Spleen (tissue), 11 donors: ENCODE results near the gene PKIG. TPM values are rescaled to one million over a fixed set of nuclear protein-coding genes. Genes with fewer than 3 reads are reported as not detected.
A peak's percentile ranks its signal among the peaks of the same experiment; 100 is the strongest.

ENCODE experiments used
- DNase-seq: peaks from one replicate; pipeline ENCODE4 v3.0.0-alpha.2; 2020
- H3K27ac ChIP-seq, 8 donors: fragments of 200-600 bp; sonication (generic) in 7 of 8; 1 replicate in 4 of 8; 2 replicates in 4 of 8; pipeline versions ENCODE4 v1.5.0 to v1.8.0; 2016 to 2021; ENCODE audit warnings: inconsistent platforms in 4 of 8, mild to moderate bottlenecking in 4 of 8, moderate library complexity in 1 of 8
- H3K27me3 ChIP-seq, 7 donors: fragments of 200-600 bp; sonication (generic) in 6 of 7; replicated peaks in 1 of 7; 1 replicate in 4 of 7; 2 replicates in 3 of 7; pipeline versions ENCODE4 v1.5.0 to v1.8.0; 2016 to 2021; ENCODE audit warnings: inconsistent platforms in 3 of 7, mild to moderate bottlenecking in 1 of 7
- H3K36me3 ChIP-seq, 6 donors: fragments of 200-600 bp; sonication (generic) in 5 of 6; 1 replicate in 4 of 6; 2 replicates in 2 of 6; pipeline versions ENCODE4 v1.5.0 to v1.8.0; 2016 to 2021; ENCODE audit warnings: inconsistent platforms in 2 of 6
- H3K4me1 ChIP-seq, 6 donors: fragments of 200-600 bp; sonication (generic) in 5 of 6; 1 replicate in 3 of 6; 2 replicates in 3 of 6; pipeline versions ENCODE4 v1.5.0 to v1.8.0; 2016 to 2021; ENCODE audit warnings: inconsistent platforms in 3 of 6
- H3K4me3 ChIP-seq, 8 donors: fragments of 200-600 bp; sonication (generic) in 7 of 8; 1 replicate in 4 of 8; 2 replicates in 4 of 8; pipeline versions ENCODE4 v1.5.0 to v1.8.0; 2016 to 2021; ENCODE audit warnings: inconsistent platforms in 4 of 8, mild to moderate bottlenecking in 4 of 8, moderate library complexity in 2 of 8
- H3K9me3 ChIP-seq, 8 donors: fragments of 200-600 bp; sonication (generic) in 7 of 8; 1 replicate in 4 of 8; 2 replicates in 4 of 8; pipeline versions ENCODE4 v1.5.0 to v1.8.0; 2016 to 2021; ENCODE audit warnings: inconsistent platforms in 4 of 8
- POLR2A ChIP-seq, 3 donors: fragments of 450-650 bp; IDR thresholded peaks; one replicate each; pipeline ENCODE4 v1.5.1; 2017; ENCODE audit warnings: antibody characterized with exemption in 3 of 3, mild to moderate bottlenecking in 1 of 3
- POLR2AphosphoS5 ChIP-seq, 3 donors: sonication (generic); formaldehyde crosslinking; IDR thresholded peaks; one replicate each; pipeline ENCODE4 v1.5.1; 2017; ENCODE audit warnings: antibody characterized with exemption in 3 of 3
- WGBS, 5 donors: extraction: QIAGEN DNeasy Blood & Tissue Kit in 3 of 5; methylation state at CpG; one replicate each; pipeline versions ENCODE4 v1.1.5 to v1.1.7; 2013 to 2018; 5-methylcytosine and 5-hydroxymethylcytosine counted together
- intact Hi-C: fragments of 100-400 bp; cut with DNase I; formaldehyde crosslinking; loops from one replicate; pipeline ENCODE4 v1.15.0; 2023; ENCODE audit warnings: low total_unique reads
- polyA plus RNA-seq, 3 donors: library from polyadenylated mRNA; stranded (reverse); fragments of 200-250 nt; gene quantifications; one replicate each; pipeline ENCODE4 v1.2.1, GENCODE V29; 2013
- total RNA-seq, 7 donors: library from RNA; depleted of rRNA in 3 of 7; stranded (reverse); fragments of >200 nt in 3 of 7; fragmentation: NEBNext Ultra II Directional in 4 of 7; extraction: Animal tissue kit (Norgen Biotek cat#: 25700) in 4 of 7; gene quantifications; one replicate each; pipeline versions ENCODE4 v1.1.0 to v1.2.1, GENCODE V29; 2016 to 2021
- TF ChIP-seq, protein P1 (sequence below), 11 experiments: fragments of 200-600 bp in 7 of 11; fragments of 450-650 bp in 4 of 11; sonication (generic) in 4 of 11; IDR thresholded peaks in 8 of 11; conservative IDR thresholded peaks in 3 of 11; 1 replicate in 7 of 11; 2 replicates in 4 of 11; pipeline versions ENCODE4 v1.4.0 to v1.8.0; 2016 to 2021; ENCODE audit warnings: antibody characterized with exemption in 11 of 11, inconsistent platforms in 4 of 11, mild to moderate bottlenecking in 1 of 11
- donor health status: healthy with polysubstance abuse.
- donor health status: DM: no; HTN: no; CAD: no; lungs with moderate emphysema.
- donor health status: DM: no; HTN: no; CAD: no.
- donor health status: Bipolar disorder and iron deficiency.
- donor health status: healthy.
- donor health status: DM: no; HTN: no; CAD: no.
- donor health status: DM: yes; HTN: yes; CAD: no.

Gene PKIG
- total and polyA plus RNA-seq, 10 donors: 37.5 to 82.6 (median 56.1) TPM

DNA sequence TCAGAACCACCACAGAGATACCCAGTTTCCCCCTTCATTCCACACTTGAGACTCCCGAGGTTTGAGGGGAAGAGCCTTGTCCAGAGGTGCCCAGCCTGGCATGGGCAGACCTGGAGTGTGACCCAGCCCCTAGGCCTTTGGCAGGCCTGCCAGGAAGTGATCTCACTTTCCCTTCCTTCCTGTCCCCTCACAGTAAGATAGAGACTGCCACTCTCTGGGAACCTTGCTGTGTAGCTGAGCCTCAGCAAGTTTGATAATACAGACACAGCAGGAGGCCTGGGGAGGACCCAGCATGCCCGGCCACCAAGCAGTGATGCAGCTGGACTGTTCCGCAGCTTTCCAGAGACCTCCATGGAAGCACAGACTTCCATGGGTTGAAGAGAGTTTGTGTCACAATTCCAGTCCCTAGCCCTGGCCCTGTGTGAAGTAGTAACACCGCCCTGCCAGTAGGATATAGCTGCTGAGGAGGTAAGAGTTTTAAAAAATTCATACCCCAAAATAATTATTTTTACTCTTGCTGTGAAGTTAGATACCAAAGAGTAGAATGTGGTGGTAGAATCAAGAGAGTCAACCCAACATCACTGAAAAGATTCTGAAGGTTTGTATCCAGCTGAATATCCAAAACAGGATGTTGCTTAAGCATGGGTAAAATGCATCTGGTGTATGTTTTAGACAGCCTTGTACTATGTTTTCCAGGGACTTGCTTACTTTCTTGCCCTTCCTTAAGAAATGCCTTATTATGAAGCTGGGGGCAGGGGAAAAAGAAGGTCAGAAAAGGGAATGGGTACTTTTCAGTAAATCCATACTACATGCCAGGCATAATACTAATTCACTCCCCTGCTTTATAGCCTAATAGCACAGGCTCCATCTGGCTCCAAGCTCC lies 16.3 kb downstream of the PKIG start:
- intact Hi-C loops: no loop called here
- TF ChIP-seq, protein P1, sequence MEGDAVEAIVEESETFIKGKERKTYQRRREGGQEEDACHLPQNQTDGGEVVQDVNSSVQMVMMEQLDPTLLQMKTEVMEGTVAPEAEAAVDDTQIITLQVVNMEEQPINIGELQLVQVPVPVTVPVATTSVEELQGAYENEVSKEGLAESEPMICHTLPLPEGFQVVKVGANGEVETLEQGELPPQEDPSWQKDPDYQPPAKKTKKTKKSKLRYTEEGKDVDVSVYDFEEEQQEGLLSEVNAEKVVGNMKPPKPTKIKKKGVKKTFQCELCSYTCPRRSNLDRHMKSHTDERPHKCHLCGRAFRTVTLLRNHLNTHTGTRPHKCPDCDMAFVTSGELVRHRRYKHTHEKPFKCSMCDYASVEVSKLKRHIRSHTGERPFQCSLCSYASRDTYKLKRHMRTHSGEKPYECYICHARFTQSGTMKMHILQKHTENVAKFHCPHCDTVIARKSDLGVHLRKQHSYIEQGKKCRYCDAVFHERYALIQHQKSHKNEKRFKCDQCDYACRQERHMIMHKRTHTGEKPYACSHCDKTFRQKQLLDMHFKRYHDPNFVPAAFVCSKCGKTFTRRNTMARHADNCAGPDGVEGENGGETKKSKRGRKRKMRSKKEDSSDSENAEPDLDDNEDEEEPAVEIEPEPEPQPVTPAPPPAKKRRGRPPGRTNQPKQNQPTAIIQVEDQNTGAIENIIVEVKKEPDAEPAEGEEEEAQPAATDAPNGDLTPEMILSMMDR (IDR thresholded peaks at IDR 0.05 in 8 of 11, conservative IDR thresholded peaks at IDR 0.05 in 3 of 11): peak in 4 of 11 experiments; percentile 12 to 27 (median 23)
- TF ChIP-seq POLR2AphosphoS5 (IDR thresholded peaks at IDR 0.05) (peak in 2 of 3 donors; percentile 77 to 82), POLR2A (IDR thresholded peaks at IDR 0.05) (no peak)
- peak overlapping the region in 5 of 8 donors; percentile 4 to 56 (median 21) for H3K4me3 ChIP-seq
- peak; percentile 80 for DNase-seq
- no peaks in the 10 kb centered on the region for H3K9me3 ChIP-seq
- H3K4me1 ChIP-seq: peaks cover 57 to 100% (median 92%) of the 10 kb centered on the region in 6 donors
- peak overlapping the region; percentile 34 to 87 (median 76) for H3K27ac ChIP-seq
- 28 to 62% (median 37%) methylated on average over 4 of the region's 4 CpGs for WGBS, 5 donors
- H3K27me3 ChIP-seq: no peaks in the 10 kb centered on the region
- no peaks in the 10 kb centered on the region for H3K36me3 ChIP-seq

DNA sequence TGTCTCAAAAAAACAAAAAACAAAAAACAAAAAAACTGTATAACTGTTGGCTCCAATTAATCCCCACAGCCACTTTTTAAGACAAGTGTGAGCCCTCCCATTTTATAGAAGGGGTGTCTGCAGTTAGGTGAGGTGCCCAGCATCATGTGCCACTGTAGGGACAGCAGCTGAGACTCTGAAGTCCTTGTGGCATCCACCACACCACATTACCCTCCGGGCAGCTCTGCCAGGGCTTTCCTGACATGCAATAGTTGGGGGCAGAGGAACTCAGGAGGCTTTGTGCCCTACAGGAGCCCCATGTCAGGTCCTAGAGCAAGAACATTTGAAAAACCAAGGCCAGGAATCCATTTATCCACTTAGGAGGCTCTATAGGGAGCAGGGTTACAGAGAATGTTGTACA lies 17.3 kb downstream of the PKIG start:
- TF ChIP-seq POLR2A (IDR thresholded peaks at IDR 0.05) (no peak), POLR2AphosphoS5 (IDR thresholded peaks at IDR 0.05) (no peak)
- TF ChIP-seq, protein P1 (IDR thresholded peaks at IDR 0.05 in 8 of 11, conservative IDR thresholded peaks at IDR 0.05 in 3 of 11): no peak
- Histone ChIP-seq H3K4me3 (peak overlapping the region in 2 of 8 donors; percentile 22 to 56), H3K27ac (peak overlapping the region; percentile 37 to 87 (median 76)), H3K4me1 (peaks cover 54 to 100% (median 91%) of the 10 kb centered on the region in 6 donors), H3K27me3 (no peaks in the 10 kb centered on the region), H3K9me3 (no peaks in the 10 kb centered on the region), H3K36me3 (no peaks in the 10 kb centered on the region)
- no peak for DNase-seq
- 26 to 67% (median 42%) methylated on average over 1 of the region's 1 CpG for WGBS, 5 donors
- intact Hi-C loops: no loop called here

DNA sequence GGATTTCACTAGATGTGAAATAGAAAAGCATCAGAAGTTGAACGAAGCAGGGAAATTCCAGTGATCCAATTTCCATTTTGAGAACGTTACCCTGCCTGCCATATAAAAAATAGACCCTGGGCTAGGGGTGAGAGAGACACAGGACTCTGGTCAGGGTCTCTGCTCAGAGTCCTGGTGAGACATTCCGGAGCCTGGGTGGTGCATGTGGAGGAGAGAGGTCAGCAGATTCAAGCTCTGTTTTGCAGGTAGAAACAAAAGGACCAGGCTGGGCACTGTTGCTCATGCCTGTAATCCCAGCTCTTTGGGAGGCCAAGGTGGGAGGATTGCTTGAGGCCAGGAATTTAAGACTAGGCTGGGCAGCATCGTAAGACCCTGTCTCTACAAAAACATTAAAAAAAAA lies 17.9 kb downstream of the PKIG start:
- Histone ChIP-seq H3K27me3 (no peaks in the 10 kb centered on the region), H3K27ac (peak overlapping the region; percentile 37 to 87 (median 76)), H3K36me3 (no peaks in the 10 kb centered on the region), H3K9me3 (no peaks in the 10 kb centered on the region), H3K4me3 (peak overlapping the region in 1 of 8 donors; percentile 56), H3K4me1 (peaks cover 53 to 100% (median 88%) of the 10 kb centered on the region in 6 donors)
- intact Hi-C loops: no loop called here
- TF ChIP-seq POLR2A (IDR thresholded peaks at IDR 0.05) (no peak), POLR2AphosphoS5 (IDR thresholded peaks at IDR 0.05) (no peak)
- TF ChIP-seq, protein P1 (IDR thresholded peaks at IDR 0.05 in 8 of 11, conservative IDR thresholded peaks at IDR 0.05 in 3 of 11): no peak
- DNase-seq: no peak
- 68 to 82% (median 76%) methylated on average over 4 of the region's 4 CpGs for WGBS, 5 donors

DNA sequence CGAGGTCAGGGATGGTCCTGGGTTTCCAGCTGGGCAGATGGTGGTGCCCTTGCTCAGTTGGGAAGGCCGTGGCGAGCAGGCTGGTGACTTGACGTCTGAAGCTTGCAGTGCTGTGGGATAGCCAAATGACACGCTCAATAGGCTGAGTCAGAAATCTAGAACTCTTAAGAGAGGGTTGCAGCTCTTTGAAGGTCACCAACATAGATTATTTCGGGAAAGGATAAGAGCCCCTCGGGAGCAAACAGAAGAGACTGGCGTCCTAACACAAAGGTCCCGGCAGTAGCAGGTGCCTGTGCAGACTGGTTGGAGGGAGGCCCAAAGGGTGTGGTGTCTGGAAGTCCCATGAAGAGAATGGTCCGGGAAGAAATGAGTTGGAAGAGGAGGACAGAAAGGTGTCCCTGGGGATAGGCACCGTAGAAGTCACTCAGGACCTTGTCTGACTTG lies 18.4 kb downstream of the PKIG start:
- Histone ChIP-seq H3K27ac (peak overlapping the region; percentile 37 to 87 (median 76)), H3K27me3 (no peaks in the 10 kb centered on the region), H3K36me3 (no peaks in the 10 kb centered on the region), H3K4me3 (peak overlapping the region in 1 of 8 donors; percentile 56), H3K4me1 (peaks cover 53 to 95% (median 87%) of the 10 kb centered on the region in 6 donors), H3K9me3 (no peaks in the 10 kb centered on the region)
- DNase-seq: no peak
- 49 to 75% (median 59%) methylated on average over 11 of the region's 11 CpGs for WGBS, 5 donors
- intact Hi-C loops: no loop called here
- TF ChIP-seq POLR2A (IDR thresholded peaks at IDR 0.05): no peak
- TF ChIP-seq, protein P1 (IDR thresholded peaks at IDR 0.05 in 8 of 11, conservative IDR thresholded peaks at IDR 0.05 in 3 of 11): no peak
- no peak for TF ChIP-seq POLR2AphosphoS5 (IDR thresholded peaks at IDR 0.05)
